Lung (tissue), 12 donors: ENCODE results near the gene RRM2. TPM values are rescaled to one million over a fixed set of nuclear protein-coding genes. Genes with fewer than 3 reads are reported as not detected.
"Not testable (repeated sequence)": the region's sequence is repeated elsewhere in the genome, so short reads cannot be mapped to it uniquely, and the experiment has no call there.

Experiments
- ATAC-seq: fragments of 200-7000 bp; cut with Tn5 transposase; one replicate; pipeline ENCODE4 v1.9.1; 2020; ENCODE audit warnings: moderate number of reproducible peaks; ENCODE audit not compliant: insufficient read depth, low FRiP score
- DNase-seq, 3 donors: peaks; one replicate each; pipeline ENCODE4 v3.0.0-alpha.2; 2013 to 2017
- H3K27ac ChIP-seq, 2 donors: one replicate each; pipeline ENCODE4 v1.5.1; 2013; ENCODE audit warnings: mild to moderate bottlenecking in 2 of 2, moderate library complexity in 2 of 2, control low read depth in 1 of 2, inconsistent platforms in 1 of 2, low read depth in 1 of 2, low read length in 1 of 2
- H3K27me3 ChIP-seq, 3 donors: one replicate each; pipeline ENCODE4 v1.5.1; 2013; ENCODE audit warnings: low read length in 2 of 3; ENCODE audit not compliant: control insufficient read depth in 3 of 3, insufficient read depth in 3 of 3
- H3K36me3 ChIP-seq, 4 donors: one replicate each; pipeline ENCODE4 v1.5.1; 2013; ENCODE audit warnings: low read length in 4 of 4, mild to moderate bottlenecking in 1 of 4, moderate library complexity in 1 of 4; ENCODE audit not compliant: control insufficient read depth in 4 of 4, insufficient read depth in 4 of 4
- H3K4me1 ChIP-seq, 5 donors: one replicate each; pipeline ENCODE4 v1.5.1; 2013; ENCODE audit warnings: low read length in 5 of 5, mild to moderate bottlenecking in 2 of 5, moderate library complexity in 1 of 5; ENCODE audit not compliant: control insufficient read depth in 5 of 5, insufficient read depth in 5 of 5
- H3K4me3 ChIP-seq: one replicate; pipeline ENCODE4 v1.5.1; 2013; ENCODE audit warnings: mild to moderate bottlenecking, control low read depth, moderate library complexity
- H3K9ac ChIP-seq, 2 donors: one replicate each; pipeline ENCODE4 v1.5.1; 2013; ENCODE audit warnings: low read length in 2 of 2, control low read depth in 1 of 2; ENCODE audit not compliant: insufficient read depth in 1 of 2
- H3K9me3 ChIP-seq, 4 donors: one replicate each; pipeline ENCODE4 v1.5.1; 2013; ENCODE audit warnings: low read length in 3 of 4, mild to moderate bottlenecking in 1 of 4, moderate library complexity in 1 of 4; ENCODE audit not compliant: control insufficient read depth in 4 of 4, insufficient read depth in 3 of 4
- CTCF ChIP-seq: IDR thresholded peaks from 2 replicates; pipeline ENCODE4 v1.5.1; 2012; ENCODE audit warnings: mild to moderate bottlenecking; ENCODE audit errors: control extremely low read depth, extremely low read depth
- WGBS, 2 donors: extraction: QIAGEN DNeasy Blood & Tissue Kit; methylation state at CpG; one replicate each; pipeline ENCODE4 v1.1.7; 2013; 5-methylcytosine and 5-hydroxymethylcytosine counted together
- polyA plus RNA-seq, 2 donors: library from polyadenylated mRNA; stranded (reverse); fragments of 200-250 nt; gene quantifications; one replicate each; pipeline ENCODE4 v1.2.1, GENCODE V29; 2013
- total RNA-seq, 2 donors: library from RNA; depleted of rRNA in 1 of 2; stranded (reverse); fragments of >200 nt in 1 of 2; gene quantifications; one replicate each; pipeline ENCODE4 v1.2.1, GENCODE V29; 2014 to 2021
- donor health status: control.
- donor health status: control.
- donor health status: Bipolar disorder and iron deficiency.
- donor health status: healthy.
- donor health status: DM: yes; HTN: yes; CAD: no.

The RRM2 gene
- total and polyA plus RNA-seq, 4 donors: 4.8 to 15.6 (median 5.7) TPM

- TF ChIP-seq CTCF: no peak
- Histone ChIP-seq H3K36me3 (no peaks in the 10 kb centered on the region), H3K9ac (no peak overlapping the region), H3K27ac (no peak overlapping the region), H3K27me3 (peaks cover 0 to 29% (median 28%) of the 10 kb centered on the region in 3 donors), H3K4me3 (peak overlapping the region; percentile 13), H3K9me3 (peaks cover 0 to 11% (median 0%) of the 10 kb centered on the region in 4 donors), H3K4me1 (peaks cover 0 to 11% (median 6%) of the 10 kb centered on the region in 5 donors)
- peak in 1 of 3 donors; percentile 35 for DNase-seq
- WGBS, 2 donors: 11 to 16% methylated on average over 51 to 52 of the region's 52 CpGs
- no peak for ATAC-seq
These were observed 31.2 kb upstream of the RRM2 start for GRCh38 chr2:10091182-10091888.

- Histone ChIP-seq H3K9me3 (peaks cover 0 to 11% (median 0%) of the 10 kb centered on the region in 4 donors), H3K27me3 (peaks cover 0 to 29% (median 28%) of the 10 kb centered on the region in 3 donors), H3K4me1 (peaks cover 0 to 11% (median 6%) of the 10 kb centered on the region in 5 donors)
- ATAC-seq, H3K36me3 ChIP-seq, DNase-seq, H3K4me3 ChIP-seq, H3K27ac ChIP-seq, H3K9ac ChIP-seq: not testable (repeated sequence)
- WGBS, 2 donors: 95 to 97% methylated on average over 2 of the region's 2 CpGs
These were observed 30.7 kb upstream of the RRM2 start for GRCh38 chr2:10091889-10092244.

- Histone ChIP-seq H3K9me3 (peaks cover 0 to 9% (median 0%) of the 10 kb centered on the region in 4 donors), H3K4me1 (peaks cover 0 to 6% (median 5%) of the 10 kb centered on the region in 5 donors), H3K36me3 (no peaks in the 10 kb centered on the region), H3K27me3 (peaks cover 0 to 27% (median 26%) of the 10 kb centered on the region in 3 donors), H3K9ac (no peak overlapping the region), H3K27ac (no peak overlapping the region), H3K4me3 (no peak overlapping the region)
- ATAC-seq (no peak), DNase-seq (no peak)
- TF ChIP-seq CTCF: no peak
- 88 to 92% methylated on average over 13 of the region's 13 CpGs for WGBS, 2 donors
These were observed 28.2 kb upstream of the RRM2 start for GRCh38 chr2:10094271-10094814.

GRCh38 chr2:10095175-10095574 lies 27.4 kb upstream of the RRM2 start:
- H3K27ac ChIP-seq: no peak overlapping the region
- peaks cover 0 to 6% (median 5%) of the 10 kb centered on the region in 5 donors for H3K4me1 ChIP-seq
- peaks cover 0 to 9% (median 0%) of the 10 kb centered on the region in 4 donors for H3K9me3 ChIP-seq
- no peak for TF ChIP-seq CTCF
- H3K9ac ChIP-seq: no peak overlapping the region
- DNase-seq: no peak
- H3K4me3 ChIP-seq: no peak overlapping the region
- no peaks in the 10 kb centered on the region for H3K36me3 ChIP-seq
- 82 to 86% methylated on average over 9 of the region's 9 CpGs for WGBS, 2 donors
- ATAC-seq: no peak
- peaks cover 0 to 20% (median 19%) of the 10 kb centered on the region in 3 donors for H3K27me3 ChIP-seq
